Left ventricle myocardium inferior (tissue), 1 donor: ENCODE results near the gene FKBP7. TPM values are rescaled to one million over a fixed set of nuclear protein-coding genes. Genes with fewer than 3 reads are reported as not detected.

ENCODE experiments used
- DNase-seq: peaks from one replicate; pipeline ENCODE4 v3.0.0-alpha.2; 2020
- H3K27ac ChIP-seq: fragments of 200-600 bp; replicated peaks from 2 replicates; pipeline ENCODE4 v1.8.0; 2021
- H3K27me3 ChIP-seq: fragments of 200-600 bp; 2 replicates; pipeline ENCODE4 v1.8.0; 2021; ENCODE audit warnings: low read depth
- H3K36me3 ChIP-seq: fragments of 200-600 bp; 2 replicates; pipeline ENCODE4 v1.8.0; 2021
- H3K4me1 ChIP-seq: fragments of 200-600 bp; 2 replicates; pipeline ENCODE4 v1.8.0; 2021
- H3K4me3 ChIP-seq: fragments of 200-600 bp; 2 replicates; pipeline ENCODE4 v1.8.0; 2021; ENCODE audit warnings: mild to moderate bottlenecking, moderate library complexity
- H3K9me3 ChIP-seq: fragments of 200-600 bp; replicated peaks from 2 replicates; pipeline ENCODE4 v1.8.0; 2021
- intact Hi-C: fragments of 100-400 bp; cut with micrococcal nuclease; formaldehyde crosslinking; loops from one replicate; pipeline ENCODE4 v1.11.0; 2022
- total RNA-seq: library from RNA; stranded (reverse); fragmentation: NEBNext Ultra II Directional; extraction: Animal tissue kit (Norgen Biotek cat#: 25700); gene quantifications from one replicate; pipeline ENCODE4 v1.2.1, GENCODE V29; 2021
- TF ChIP-seq, protein P1 (sequence below): fragments of 200-600 bp; IDR thresholded peaks from 2 replicates; pipeline ENCODE4 v1.8.0; 2021; ENCODE audit warnings: antibody characterized with exemption, mild to moderate bottlenecking, borderline replicate concordance
- donor health status: DM: no; HTN: yes; CAD: no; lungs with severe emphysema.

The FKBP7 gene
- total RNA-seq, 1 donor from 2014 or later = 10.8 TPM

DNA sequence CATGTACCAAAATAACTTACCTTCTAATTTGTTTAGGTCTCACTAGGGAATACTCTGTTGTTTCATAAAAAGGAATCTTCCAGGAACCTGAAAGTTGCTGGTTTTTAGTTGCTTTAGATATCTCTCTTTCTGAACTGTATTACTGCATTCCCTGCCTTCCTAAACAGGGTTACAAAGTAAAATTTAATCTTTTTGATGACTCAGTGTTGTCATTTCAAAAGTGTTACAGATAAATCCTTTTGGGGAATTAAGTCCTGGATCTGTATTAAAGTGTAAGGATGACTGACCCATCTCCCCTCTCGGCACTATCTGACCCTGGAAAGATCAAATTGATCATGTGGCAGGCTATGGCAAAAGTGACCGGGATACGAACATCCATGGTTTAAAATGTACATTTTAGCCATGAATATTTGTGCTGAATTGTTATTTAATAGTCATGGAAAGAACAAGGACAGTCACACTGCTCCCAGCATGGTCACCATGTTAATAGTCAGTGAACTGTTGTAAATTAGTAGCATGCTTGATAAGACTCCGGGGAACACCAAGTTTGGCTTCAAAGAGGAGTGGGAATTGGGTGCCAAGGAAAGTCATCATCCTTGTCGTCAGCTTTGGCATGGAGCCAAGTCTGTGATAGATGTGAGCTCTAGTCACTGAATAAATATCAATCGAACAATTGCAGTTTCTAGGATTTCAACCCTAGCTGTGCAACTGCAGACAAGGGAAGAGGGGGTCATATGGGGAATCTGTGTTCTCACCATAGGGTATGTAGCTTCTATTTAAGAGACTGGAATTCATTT is 6.0 kb upstream of the FKBP7 start:
- Histone ChIP-seq H3K9me3 (no peaks in the 10 kb centered on the region), H3K27me3 (no peaks in the 10 kb centered on the region), H3K36me3 (peaks cover 14% of the 10 kb centered on the region), H3K4me1 (peaks cover 56% of the 10 kb centered on the region), H3K27ac (peak overlapping the region; percentile 40), H3K4me3 (peak overlapping the region; percentile 9)
- peak; percentile 27 for DNase-seq
- intact Hi-C loops = no loop called here
- TF ChIP-seq, protein P1, sequence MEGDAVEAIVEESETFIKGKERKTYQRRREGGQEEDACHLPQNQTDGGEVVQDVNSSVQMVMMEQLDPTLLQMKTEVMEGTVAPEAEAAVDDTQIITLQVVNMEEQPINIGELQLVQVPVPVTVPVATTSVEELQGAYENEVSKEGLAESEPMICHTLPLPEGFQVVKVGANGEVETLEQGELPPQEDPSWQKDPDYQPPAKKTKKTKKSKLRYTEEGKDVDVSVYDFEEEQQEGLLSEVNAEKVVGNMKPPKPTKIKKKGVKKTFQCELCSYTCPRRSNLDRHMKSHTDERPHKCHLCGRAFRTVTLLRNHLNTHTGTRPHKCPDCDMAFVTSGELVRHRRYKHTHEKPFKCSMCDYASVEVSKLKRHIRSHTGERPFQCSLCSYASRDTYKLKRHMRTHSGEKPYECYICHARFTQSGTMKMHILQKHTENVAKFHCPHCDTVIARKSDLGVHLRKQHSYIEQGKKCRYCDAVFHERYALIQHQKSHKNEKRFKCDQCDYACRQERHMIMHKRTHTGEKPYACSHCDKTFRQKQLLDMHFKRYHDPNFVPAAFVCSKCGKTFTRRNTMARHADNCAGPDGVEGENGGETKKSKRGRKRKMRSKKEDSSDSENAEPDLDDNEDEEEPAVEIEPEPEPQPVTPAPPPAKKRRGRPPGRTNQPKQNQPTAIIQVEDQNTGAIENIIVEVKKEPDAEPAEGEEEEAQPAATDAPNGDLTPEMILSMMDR = no peak

DNA sequence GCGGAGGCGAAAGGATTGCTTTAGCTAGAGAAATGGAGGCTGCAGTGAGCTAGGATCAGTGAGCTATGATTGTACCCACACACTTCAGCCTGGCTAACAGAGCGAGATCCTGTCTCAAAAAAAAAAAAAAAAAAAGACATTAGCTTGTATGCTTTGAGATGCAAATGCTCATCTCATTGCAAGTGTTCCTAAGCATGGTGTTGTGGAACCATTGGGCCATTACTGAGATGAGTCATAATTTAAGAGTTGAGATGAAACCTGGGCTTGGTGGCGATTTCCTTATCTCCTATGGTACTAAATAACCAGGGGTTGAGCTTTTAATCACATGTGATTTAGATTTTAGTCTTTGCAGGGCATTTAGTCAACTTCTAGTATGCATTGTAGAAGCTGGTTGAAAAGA is 4.0 kb upstream of the FKBP7 start:
- Histone ChIP-seq H3K27ac (no peak overlapping the region), H3K4me1 (peaks cover 74% of the 10 kb centered on the region), H3K36me3 (peaks cover 10% of the 10 kb centered on the region), H3K9me3 (no peaks in the 10 kb centered on the region), H3K27me3 (no peaks in the 10 kb centered on the region), H3K4me3 (peak overlapping the region; percentile 83)
- intact Hi-C loops = no loop called here
- TF ChIP-seq, protein P1 = no peak
- DNase-seq = no peak

DNA sequence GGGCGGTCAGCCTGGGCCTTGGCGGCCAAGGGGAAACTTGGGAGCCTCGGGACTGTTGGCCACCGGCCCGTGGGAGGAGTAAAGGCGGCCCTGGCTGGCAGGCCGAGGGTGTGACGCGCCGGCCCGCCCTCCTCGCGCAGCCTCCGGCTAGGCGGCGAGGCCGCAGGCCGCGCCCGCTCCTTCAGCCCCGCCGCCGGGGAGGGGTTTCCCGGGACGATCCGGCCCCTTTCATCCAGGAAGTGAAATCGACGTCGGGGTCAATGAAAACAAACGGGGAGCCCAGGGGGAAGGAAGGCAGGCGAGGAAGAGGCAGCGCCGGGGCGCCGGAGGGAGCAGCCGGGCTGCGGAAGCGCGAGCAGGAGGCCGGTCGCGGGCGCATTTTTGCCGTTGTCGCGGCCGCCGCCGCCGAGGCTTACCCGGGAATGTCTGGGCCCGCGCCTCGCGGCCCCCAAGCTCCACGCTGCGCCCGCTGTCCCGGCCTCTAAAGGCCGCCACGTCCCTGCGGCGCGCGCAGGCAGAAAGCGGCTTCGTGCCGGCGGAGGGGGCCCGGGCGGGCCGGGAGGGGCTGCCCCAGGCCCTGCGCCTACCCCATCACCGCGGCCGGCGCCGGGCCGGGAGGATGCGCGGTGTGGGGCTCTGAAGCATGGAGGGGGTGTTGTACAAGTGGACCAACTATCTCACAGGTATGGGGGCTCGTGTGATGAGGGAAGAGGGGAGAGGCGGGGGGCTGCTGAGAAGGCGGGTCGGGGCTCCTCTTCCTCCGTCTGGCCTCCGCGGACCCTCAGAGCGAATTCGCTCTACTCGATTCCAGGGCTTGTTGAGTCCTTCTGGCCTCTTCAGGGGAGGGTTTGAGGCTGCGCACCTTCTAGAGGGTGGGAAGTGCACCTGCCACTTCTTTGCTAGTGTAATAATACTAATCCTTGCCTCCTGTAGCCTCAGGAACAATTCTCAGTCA is 2.1 kb upstream of the FKBP7 start, which contains the start of gene PLEKHA3:
Gene PLEKHA3, plus strand, starts transcription at position 231 of the 955 bp plus-strand sequence. Its CDS starts 413 bp downstream, at position 644.
- H3K4me3 ChIP-seq = peak within 1 kb of the TSS; percentile 83
- H3K36me3 ChIP-seq = no peaks in the 10 kb centered on the region
- no peaks in the 10 kb centered on the region for H3K9me3 ChIP-seq
- peak within 1 kb of the TSS; percentile 90 for H3K27ac ChIP-seq
- H3K4me1 ChIP-seq = peaks cover 79% of the 10 kb centered on the region
- DNase-seq = peak; percentile 97
- no peaks in the 10 kb centered on the region for H3K27me3 ChIP-seq
- intact Hi-C loops = no loop called here
- TF ChIP-seq, protein P1 = no peak

DNA sequence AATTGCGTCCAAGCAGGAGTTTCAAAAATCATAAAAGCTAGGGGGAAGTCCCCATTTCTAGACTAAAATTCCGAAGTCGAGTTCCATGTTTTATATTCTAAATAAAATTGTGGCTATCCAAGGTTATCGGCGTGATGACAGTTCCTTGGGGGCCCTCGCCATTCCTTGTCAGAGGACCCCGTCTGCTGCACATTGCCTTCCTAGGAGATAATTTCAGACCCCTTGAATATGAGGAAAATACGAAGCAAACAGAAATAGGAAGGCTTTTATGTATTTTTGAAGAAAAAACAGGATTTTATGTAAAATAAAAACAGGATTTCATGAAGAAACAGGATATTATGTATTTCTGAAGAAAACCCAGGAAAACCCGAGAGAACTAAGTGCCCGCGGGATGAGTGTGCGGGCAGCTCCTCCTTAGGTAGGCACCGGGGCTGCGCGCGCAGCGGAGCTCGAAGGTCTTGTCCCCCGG is 1.4 kb upstream of the FKBP7 start:
- intact Hi-C loops = no loop called here
- peak overlapping the region; percentile 83 for H3K4me3 ChIP-seq
- DNase-seq = no peak
- H3K27ac ChIP-seq = peak overlapping the region; percentile 90
- H3K4me1 ChIP-seq = peaks cover 72% of the 10 kb centered on the region
- H3K36me3 ChIP-seq = no peaks in the 10 kb centered on the region
- H3K27me3 ChIP-seq = no peaks in the 10 kb centered on the region
- TF ChIP-seq, protein P1 = no peak
- no peaks in the 10 kb centered on the region for H3K9me3 ChIP-seq

DNA sequence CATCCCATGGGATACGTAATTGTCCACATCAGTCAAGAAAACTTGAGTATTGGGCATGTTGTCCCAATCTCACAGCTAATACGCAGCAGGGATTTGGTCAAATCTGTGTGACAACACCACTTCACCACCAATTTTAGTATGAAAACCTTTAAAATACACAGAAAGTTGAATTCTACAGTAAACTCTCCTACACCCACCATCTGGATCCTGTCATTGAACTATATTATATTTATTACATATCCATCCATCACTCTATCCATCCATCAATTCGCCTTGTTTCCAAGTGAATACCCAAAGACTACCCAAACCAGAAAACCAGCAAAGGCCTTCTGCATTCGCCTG is 846 bp upstream of the FKBP7 start:
- peak overlapping the region; percentile 83 for H3K4me3 ChIP-seq
- peaks cover 70% of the 10 kb centered on the region for H3K4me1 ChIP-seq
- H3K36me3 ChIP-seq = no peaks in the 10 kb centered on the region
- DNase-seq = no peak
- no peaks in the 10 kb centered on the region for H3K9me3 ChIP-seq
- TF ChIP-seq, protein P1 = no peak
- H3K27ac ChIP-seq = peak overlapping the region; percentile 90
- intact Hi-C loops = no loop called here
- H3K27me3 ChIP-seq = no peaks in the 10 kb centered on the region
